ENCODE results near the gene UNC5A.

Gene UNC5A

DNA sequence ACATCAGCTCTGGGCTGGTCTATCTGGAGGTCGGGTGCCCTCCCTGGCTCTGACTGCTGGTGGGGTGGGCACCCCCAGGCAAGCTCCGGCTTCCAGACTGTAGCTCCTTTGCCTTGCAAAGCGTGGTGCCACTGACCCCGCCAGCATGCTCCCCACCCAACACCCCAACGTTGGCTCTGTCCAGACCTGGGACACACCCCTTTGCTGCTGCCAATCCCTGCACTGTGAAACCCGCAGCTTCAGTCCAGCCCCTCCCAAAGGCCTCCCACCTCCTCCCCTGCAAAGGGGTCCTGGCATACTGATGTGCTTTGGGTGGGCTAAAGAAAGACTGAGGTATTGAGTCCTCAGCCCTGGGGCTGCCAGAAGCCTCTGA, 3.9 kb downstream of the UNC5A start:
- no peak overlapping the region for H3K4me3 ChIP-seq (ENCODE audit: low read length)
- H2AFZ ChIP-seq (ENCODE audit: low read depth, low read length), result no peak overlapping the region
- no peaks in the 10 kb centered on the region for H3K36me3 ChIP-seq (ENCODE audit: insufficient read depth, low read length)
- H3K9me3 ChIP-seq (ENCODE audit: low read length), result peaks cover 2% of the 10 kb centered on the region
- peaks cover 10% of the 10 kb centered on the region for H3K4me1 ChIP-seq (ENCODE audit: insufficient read depth, low read length)
- peaks cover 77% of the 10 kb centered on the region for H3K27me3 ChIP-seq (ENCODE audit: insufficient read depth, low read length)

DNA sequence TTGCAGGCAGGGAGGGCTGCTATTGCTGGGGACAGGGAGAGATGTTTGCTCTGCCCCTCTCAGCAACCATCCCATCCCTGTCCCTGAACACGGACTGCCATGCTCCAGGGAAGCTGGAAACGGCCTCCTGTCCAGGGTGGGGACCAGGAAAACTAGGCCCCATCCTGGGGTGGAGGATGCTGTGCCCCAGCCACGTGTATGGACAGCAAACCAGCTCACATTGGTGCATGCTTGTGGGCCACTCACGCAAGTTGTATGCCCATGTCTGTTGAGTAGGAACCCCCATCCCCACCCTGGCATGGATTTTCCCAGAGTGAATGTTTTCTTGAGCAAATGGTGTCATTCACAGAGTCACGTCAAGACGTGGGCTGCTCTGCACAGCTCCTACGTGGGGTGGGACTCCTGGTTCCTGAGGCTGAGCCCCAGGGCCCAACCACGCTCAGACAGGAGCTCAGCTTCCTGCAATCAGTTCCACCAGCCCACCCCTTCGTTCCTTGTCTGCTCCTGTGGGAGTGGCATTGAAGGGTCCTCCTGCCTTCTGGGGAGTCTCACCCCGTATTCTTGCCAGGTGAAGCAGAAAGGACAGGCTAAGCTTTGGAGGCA, 4.6 kb downstream of the UNC5A start:
- no peaks in the 10 kb centered on the region for H3K36me3 ChIP-seq (ENCODE audit: insufficient read depth, low read length)
- H3K4me3 ChIP-seq (ENCODE audit: low read length), result no peak overlapping the region
- H3K9me3 ChIP-seq (ENCODE audit: low read length), result peaks cover 2% of the 10 kb centered on the region
- H2AFZ ChIP-seq (ENCODE audit: low read depth, low read length), result no peak overlapping the region
- peaks cover 6% of the 10 kb centered on the region for H3K4me1 ChIP-seq (ENCODE audit: insufficient read depth, low read length)
- peaks cover 73% of the 10 kb centered on the region for H3K27me3 ChIP-seq (ENCODE audit: insufficient read depth, low read length)

DNA sequence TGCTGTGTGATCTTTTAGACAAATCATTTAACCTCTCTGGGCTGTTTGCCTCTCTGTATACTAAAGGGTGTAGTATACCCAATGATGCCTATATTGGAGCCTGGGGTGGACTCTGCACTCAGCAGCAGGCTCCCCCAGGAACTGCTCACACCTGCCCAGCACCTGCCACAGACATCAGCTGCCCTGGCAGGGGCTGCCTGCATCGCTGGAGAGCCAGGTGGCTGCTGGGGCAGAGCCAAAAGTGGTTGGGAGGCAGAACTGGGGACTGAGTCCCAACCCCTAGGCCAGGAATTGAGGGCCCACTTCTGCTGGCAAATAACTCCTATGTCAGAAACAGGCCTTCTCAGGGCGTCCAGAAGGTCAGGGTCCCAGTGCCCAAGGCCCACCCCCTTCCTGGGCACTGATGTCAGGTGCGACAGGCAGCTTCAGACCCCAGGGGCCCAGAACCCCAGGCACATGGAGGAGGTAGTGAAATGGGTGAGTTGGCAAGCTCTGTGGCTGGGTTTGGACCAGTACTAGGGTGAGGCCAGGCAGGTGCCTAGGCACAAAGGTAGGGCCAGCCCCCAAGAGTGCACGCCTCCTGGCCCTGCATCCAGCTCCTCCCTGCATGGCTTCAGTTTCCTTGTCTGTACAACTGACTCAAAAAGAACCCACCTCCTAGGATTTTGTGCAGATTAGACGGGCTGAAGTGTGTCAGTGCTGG, 5.8 kb downstream of the UNC5A start:
- Histone ChIP-seq H3K4me1 (ENCODE audit: insufficient read depth, low read length) (peaks cover 4% of the 10 kb centered on the region), H3K36me3 (ENCODE audit: insufficient read depth, low read length) (no peaks in the 10 kb centered on the region), H3K4me3 (ENCODE audit: low read length) (no peak overlapping the region), H3K27me3 (ENCODE audit: insufficient read depth, low read length) (peaks cover 74% of the 10 kb centered on the region), H3K9me3 (ENCODE audit: low read length) (peaks cover 5% of the 10 kb centered on the region), H2AFZ (ENCODE audit: low read depth, low read length) (no peak overlapping the region)

DNA sequence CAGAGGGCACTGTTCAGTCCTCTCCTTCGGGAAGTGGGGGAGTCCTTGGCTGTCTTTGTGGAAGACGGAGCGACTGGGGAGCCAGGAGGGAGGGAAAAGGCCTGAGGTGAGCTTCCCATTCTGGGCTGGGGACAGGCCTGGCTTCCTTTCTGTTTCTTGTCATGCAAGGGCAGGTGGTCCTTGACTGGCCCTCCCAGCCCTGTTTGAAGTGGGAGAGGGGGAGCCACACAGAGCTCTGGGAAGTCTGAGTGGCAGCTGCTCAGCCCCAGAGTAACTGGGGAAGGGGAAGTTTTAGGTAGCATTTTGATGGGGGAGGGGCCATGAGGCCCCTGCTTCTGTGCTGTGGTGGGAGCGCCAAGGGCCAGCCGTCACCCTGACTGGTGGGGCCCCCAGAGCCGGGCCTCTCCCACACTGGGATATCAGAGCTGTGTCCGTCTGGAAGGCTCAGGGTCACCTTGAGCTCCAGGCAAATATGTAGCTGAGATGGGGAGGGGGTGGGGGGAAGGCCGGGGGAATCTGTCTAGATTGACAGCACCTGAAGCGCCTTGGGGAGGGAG, 6.5 kb downstream of the UNC5A start:
- Histone ChIP-seq H3K4me1 (ENCODE audit: insufficient read depth, low read length) (peaks cover 4% of the 10 kb centered on the region), H3K36me3 (ENCODE audit: insufficient read depth, low read length) (no peaks in the 10 kb centered on the region), H3K9me3 (ENCODE audit: low read length) (peaks cover 7% of the 10 kb centered on the region), H3K27me3 (ENCODE audit: insufficient read depth, low read length) (peaks cover 67% of the 10 kb centered on the region), H2AFZ (ENCODE audit: low read depth, low read length) (no peak overlapping the region), H3K4me3 (ENCODE audit: low read length) (no peak overlapping the region)

DNA sequence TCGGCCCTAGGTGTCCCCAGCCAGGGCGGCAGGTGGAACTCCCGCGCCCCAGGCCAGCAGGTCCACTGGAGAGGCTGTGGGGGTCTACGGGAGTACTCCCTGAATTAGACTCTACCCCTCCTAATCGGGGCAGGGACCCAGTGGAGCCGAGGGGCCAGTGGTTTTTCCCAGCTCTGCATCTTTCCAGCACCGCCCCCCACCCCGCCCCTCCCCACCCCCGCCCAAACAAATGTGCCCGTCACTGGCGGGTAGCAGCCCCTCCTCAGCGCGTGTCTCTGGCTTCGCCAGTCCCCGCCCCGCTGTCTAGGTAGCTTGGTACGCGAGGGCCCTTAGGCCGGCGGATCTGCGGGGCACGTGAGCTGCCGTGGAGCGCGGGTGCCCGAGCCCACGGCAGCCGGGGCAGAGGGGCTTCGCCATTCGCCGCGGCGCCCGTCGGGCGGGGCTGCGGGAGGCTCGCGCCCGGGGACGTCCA, 7.0 kb downstream of the UNC5A start:
- peak overlapping the region; percentile 38 for H3K4me3 ChIP-seq (ENCODE audit: low read length)

DNA sequence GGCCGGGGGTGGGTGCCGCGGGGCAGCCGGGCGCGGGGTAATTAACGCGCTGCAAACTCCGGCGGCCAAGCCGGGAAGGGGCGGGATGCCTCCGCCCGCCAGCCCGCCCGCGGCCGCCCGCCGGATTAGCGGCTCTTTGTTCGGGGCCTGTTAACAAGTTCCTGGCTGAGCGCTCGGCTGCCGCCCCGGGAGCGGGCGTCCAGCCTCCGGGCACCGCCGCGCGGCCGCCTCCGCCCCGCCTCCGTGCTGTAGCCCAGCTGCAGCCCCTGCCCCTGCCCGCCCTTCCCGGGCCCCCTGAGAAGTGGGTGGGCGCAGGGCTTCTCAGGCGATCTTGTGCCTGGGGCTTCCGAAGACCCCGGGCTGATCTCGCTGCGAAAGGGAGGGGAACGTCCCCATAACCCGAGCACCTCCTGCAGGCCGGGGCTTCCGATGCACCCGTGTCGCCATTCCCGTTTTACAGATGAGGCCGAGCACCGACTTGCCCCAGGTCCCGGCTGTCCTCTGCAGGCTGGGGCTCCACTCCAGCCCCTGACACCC, 7.5 kb downstream of the UNC5A start:
- H3K9me3 ChIP-seq (ENCODE audit: low read length), result peaks cover 7% of the 10 kb centered on the region
- H3K4me1 ChIP-seq (ENCODE audit: insufficient read depth, low read length), result peaks cover 3% of the 10 kb centered on the region
- no peaks in the 10 kb centered on the region for H3K36me3 ChIP-seq (ENCODE audit: insufficient read depth, low read length)
- H2AFZ ChIP-seq (ENCODE audit: low read depth, low read length), result peak overlapping the region; percentile 64
- peaks cover 66% of the 10 kb centered on the region for H3K27me3 ChIP-seq (ENCODE audit: insufficient read depth, low read length)
- peak overlapping the region; percentile 38 for H3K4me3 ChIP-seq (ENCODE audit: low read length)

More for the DNA sequence above, 7.0 kb downstream of the UNC5A start:
- H2AFZ ChIP-seq (ENCODE audit: low read depth, low read length), result peak overlapping the region; percentile 64
- peaks cover 4% of the 10 kb centered on the region for H3K4me1 ChIP-seq (ENCODE audit: insufficient read depth, low read length)
- no peaks in the 10 kb centered on the region for H3K36me3 ChIP-seq (ENCODE audit: insufficient read depth, low read length)
- peaks cover 7% of the 10 kb centered on the region for H3K9me3 ChIP-seq (ENCODE audit: low read length)
- peaks cover 66% of the 10 kb centered on the region for H3K27me3 ChIP-seq (ENCODE audit: insufficient read depth, low read length)

DNA sequence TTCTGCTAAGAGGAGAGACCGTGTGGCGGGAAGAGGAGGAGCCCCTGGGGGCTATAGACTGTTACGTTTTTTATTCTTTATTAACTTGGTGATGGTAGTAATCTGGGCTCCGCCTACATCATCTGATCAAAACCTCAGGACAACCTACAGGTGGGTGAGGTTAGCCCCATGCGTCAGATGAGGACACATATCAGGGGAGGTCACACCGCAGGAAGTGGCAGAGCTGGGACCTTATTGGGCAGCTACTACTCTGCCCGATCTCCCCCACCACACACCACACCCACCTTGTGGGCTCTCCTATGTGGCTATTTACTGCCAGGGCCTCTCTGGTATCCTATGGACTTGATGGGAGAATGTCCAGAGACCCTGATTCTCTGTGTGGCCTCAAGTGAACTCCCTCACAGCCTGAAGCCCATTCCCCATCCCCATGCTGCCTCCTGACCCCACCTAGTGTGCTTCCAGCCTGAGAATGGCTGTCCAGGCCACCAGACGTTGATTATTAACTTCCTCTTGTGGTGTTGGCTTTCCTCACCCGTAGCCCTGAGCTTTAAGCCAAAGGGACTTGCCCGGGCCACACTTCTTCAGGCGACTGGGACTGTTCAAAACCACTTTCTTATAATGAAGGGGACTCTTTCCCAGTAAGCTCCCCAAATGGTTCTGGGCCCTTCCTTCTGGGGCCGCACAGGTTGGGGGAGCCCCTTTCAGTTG, 8.2 kb downstream of the UNC5A start:
- Histone ChIP-seq H3K4me1 (ENCODE audit: insufficient read depth, low read length) (no peaks in the 10 kb centered on the region), H3K27me3 (ENCODE audit: insufficient read depth, low read length) (peaks cover 62% of the 10 kb centered on the region), H2AFZ (ENCODE audit: low read depth, low read length) (no peak overlapping the region), H3K9me3 (ENCODE audit: low read length) (peaks cover 7% of the 10 kb centered on the region), H3K36me3 (ENCODE audit: insufficient read depth, low read length) (no peaks in the 10 kb centered on the region), H3K4me3 (ENCODE audit: low read length) (no peak overlapping the region)

DNA sequence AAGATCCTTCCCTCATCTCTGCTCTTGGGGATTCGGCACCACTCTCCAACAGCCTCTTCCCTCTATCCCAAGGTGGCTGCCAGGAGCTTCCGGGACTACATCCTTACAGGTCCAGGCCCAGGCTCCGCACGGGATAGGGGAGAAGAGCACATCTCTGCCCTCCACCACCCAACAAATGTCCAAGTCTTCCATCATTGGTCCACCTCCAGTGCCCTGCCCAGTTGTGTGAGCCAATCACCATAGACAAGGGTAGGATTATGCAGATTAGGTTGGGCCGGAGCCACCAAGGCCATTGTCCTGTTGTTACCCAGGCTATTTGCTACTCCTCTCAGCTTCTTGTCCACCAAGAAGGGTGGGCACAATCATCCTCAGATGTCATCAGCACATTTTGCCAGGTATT, 9.1 kb downstream of the UNC5A start:
- Histone ChIP-seq H3K27me3 (ENCODE audit: insufficient read depth, low read length) (peaks cover 59% of the 10 kb centered on the region), H3K4me3 (ENCODE audit: low read length) (no peak overlapping the region), H3K36me3 (ENCODE audit: insufficient read depth, low read length) (no peaks in the 10 kb centered on the region), H3K9me3 (ENCODE audit: low read length) (peaks cover 7% of the 10 kb centered on the region), H3K4me1 (ENCODE audit: insufficient read depth, low read length) (no peaks in the 10 kb centered on the region), H2AFZ (ENCODE audit: low read depth, low read length) (no peak overlapping the region)

DNA sequence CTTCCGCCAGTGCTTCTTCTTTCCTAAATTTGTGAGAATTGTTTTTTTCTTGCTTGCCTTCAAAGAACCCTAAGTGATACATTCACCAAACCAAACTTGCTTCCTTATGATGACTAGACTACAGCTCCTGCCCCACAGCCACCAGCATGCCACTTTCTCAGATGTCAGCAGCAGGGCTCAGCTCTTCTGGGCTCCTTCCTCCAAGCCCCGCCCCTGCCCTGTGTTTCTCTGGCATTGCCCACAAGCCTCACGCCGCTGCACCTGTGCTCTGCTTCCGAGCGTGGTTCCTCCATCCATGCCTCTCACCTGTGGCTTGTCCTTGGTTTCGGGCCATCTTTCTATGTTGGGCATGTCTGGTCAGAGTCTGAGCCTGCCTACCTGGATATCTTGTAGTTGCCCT, 10.6 kb downstream of the UNC5A start:
- peaks cover 7% of the 10 kb centered on the region for H3K9me3 ChIP-seq (ENCODE audit: low read length)
- no peak overlapping the region for H2AFZ ChIP-seq (ENCODE audit: low read depth, low read length)
- no peak overlapping the region for H3K4me3 ChIP-seq (ENCODE audit: low read length)
- peaks cover 55% of the 10 kb centered on the region for H3K27me3 ChIP-seq (ENCODE audit: insufficient read depth, low read length)
- H3K4me1 ChIP-seq (ENCODE audit: insufficient read depth, low read length), result no peaks in the 10 kb centered on the region
- no peaks in the 10 kb centered on the region for H3K36me3 ChIP-seq (ENCODE audit: insufficient read depth, low read length)

DNA sequence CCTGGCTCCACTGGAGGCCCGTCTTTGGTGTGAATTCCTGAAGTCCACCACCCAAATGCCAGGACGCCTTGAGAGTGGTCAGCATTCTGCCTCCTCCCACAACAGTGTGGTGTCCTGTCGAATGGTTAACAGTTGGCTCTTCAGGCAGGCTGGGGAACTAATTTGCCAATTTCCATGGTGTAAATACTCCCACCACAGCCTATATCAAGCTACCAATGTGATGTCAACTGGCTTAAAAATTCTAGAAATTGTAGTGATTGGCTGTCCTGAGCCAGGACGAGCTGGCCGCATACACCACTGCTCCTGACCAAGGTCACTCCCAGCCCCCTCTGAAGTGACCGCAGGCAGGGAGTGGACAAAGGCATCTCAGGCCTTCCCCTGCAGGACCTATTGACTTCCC, 11.1 kb downstream of the UNC5A start:
- Histone ChIP-seq H3K27me3 (ENCODE audit: insufficient read depth, low read length) (peaks cover 52% of the 10 kb centered on the region), H3K36me3 (ENCODE audit: insufficient read depth, low read length) (no peaks in the 10 kb centered on the region), H2AFZ (ENCODE audit: low read depth, low read length) (no peak overlapping the region), H3K4me3 (ENCODE audit: low read length) (no peak overlapping the region), H3K4me1 (ENCODE audit: insufficient read depth, low read length) (no peaks in the 10 kb centered on the region), H3K9me3 (ENCODE audit: low read length) (peaks cover 7% of the 10 kb centered on the region)

DNA sequence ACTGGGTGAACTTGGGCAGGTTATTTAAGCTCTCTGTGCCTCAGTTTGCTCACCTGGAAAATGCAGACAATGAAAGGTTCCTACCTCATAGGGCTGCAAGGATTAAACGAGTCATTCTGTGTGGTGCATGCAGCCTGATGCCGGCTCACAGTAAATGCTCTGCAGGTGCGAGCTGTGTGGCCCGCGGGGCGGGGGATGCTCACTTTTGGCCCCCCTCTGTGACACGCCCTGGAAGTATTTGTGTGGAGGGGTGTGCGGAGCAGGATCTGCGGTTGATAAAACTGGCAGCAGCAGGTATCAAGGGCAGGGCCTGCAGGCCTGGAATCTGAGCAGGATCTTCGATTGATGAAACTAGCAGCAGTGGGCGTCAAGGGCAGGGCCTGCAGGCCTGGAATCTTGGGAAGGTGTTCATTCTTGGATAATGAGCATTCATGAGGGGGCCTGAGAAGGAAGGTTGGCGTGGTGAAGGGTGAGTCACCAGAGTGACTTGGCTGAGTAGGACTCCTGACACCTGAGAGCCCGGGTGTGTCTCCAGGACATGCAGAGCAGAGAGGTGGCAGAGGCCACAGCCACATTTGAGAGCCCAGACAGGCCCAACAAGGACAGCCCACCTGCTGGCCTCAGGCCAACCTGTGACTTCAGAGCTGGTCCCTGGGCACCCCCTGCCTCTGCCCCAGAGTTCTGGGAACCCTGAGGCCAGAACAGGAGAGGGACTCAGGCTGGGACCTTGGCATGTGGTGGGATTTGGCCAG, 11.9 kb downstream of the UNC5A start:
- Histone ChIP-seq H3K36me3 (ENCODE audit: insufficient read depth, low read length) (no peaks in the 10 kb centered on the region), H3K4me3 (ENCODE audit: low read length) (no peak overlapping the region), H2AFZ (ENCODE audit: low read depth, low read length) (no peak overlapping the region), H3K27me3 (ENCODE audit: insufficient read depth, low read length) (peaks cover 44% of the 10 kb centered on the region), H3K9me3 (ENCODE audit: low read length) (peaks cover 7% of the 10 kb centered on the region), H3K4me1 (ENCODE audit: insufficient read depth, low read length) (no peaks in the 10 kb centered on the region)

DNA sequence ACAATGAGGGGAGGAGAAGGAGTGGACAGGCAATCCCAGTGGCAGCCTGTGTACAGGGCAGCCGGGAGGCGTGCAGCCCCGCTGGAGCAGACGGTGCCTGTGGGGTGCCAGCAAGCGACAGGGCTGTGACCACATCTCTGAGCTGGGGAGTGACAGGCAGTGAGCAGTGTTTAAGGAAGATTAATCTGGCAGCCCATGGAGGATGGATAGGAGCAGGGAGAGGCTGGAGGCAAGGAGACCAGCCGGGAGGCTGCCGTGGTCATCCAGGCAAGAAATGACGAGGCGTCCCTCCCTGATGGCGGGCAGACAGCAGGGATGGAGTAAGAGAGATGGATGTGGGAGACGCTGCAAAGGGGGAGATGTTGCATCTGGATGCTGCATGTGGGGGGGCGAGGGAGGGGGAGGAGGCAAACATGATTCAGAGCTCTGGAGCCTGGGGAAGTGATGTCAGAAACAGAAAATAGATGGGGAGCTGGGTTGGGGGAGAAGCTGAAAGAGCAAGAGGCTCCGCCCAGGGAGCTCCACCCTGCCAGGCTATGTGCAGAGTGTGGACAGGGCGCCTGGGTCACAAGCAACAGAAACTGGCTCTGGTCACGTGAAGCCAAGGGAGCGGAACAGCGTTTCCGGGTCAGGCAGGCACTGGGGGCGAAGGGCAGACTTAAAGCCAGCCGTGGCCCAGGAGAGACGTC, 12.6 kb downstream of the UNC5A start:
- Histone ChIP-seq H3K4me3 (ENCODE audit: low read length) (no peak overlapping the region), H2AFZ (ENCODE audit: low read depth, low read length) (no peak overlapping the region), H3K9me3 (ENCODE audit: low read length) (peaks cover 7% of the 10 kb centered on the region), H3K36me3 (ENCODE audit: insufficient read depth, low read length) (no peaks in the 10 kb centered on the region), H3K4me1 (ENCODE audit: insufficient read depth, low read length) (no peaks in the 10 kb centered on the region), H3K27me3 (ENCODE audit: insufficient read depth, low read length) (peaks cover 44% of the 10 kb centered on the region)

All from neuron (in vitro differentiated cells).